GM12873 (cell line): ENCODE data around the gene PMVK.

Experiments
- TF ChIP-seq, protein P1 (sequence below): IDR thresholded peaks from 2 replicates; pipeline ENCODE4 v1.5.1; 2012; ENCODE audit warnings: low read depth, mild to moderate bottlenecking, moderate library complexity, low read length, control low read depth; ENCODE audit not compliant: insufficient read depth; ENCODE audit errors: missing control alignments

PMVK gene

DNA sequence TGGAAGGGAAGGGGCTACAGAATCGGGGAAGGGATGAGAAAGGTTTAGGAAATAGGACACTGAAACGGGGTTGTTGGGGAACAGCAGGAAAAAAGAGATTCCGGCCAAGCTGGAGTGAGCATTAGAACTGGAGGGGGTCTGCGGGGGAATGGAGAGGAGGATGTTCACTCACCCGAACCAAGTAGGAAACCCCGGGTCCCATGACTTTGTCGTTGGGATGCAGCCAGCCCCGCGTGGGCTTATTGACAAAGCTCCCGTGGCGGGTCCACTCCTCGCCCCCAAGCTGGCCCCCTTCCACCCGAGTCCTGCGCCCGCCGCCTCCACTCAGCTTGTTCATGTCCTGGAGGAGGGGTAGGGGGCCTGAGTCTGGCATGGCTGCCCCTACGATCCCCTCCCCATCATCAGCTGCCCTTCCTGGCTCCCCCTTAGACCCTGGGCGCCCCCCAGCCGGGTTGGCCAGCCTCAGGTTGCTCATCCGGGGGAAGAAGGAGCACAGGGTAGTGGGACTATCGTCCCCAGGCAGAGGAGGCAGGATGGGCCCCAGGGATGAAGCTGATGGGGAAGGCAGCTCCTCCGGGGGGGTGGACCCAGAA is 33.4 kb upstream of the PMVK start:
- TF ChIP-seq, protein P1, sequence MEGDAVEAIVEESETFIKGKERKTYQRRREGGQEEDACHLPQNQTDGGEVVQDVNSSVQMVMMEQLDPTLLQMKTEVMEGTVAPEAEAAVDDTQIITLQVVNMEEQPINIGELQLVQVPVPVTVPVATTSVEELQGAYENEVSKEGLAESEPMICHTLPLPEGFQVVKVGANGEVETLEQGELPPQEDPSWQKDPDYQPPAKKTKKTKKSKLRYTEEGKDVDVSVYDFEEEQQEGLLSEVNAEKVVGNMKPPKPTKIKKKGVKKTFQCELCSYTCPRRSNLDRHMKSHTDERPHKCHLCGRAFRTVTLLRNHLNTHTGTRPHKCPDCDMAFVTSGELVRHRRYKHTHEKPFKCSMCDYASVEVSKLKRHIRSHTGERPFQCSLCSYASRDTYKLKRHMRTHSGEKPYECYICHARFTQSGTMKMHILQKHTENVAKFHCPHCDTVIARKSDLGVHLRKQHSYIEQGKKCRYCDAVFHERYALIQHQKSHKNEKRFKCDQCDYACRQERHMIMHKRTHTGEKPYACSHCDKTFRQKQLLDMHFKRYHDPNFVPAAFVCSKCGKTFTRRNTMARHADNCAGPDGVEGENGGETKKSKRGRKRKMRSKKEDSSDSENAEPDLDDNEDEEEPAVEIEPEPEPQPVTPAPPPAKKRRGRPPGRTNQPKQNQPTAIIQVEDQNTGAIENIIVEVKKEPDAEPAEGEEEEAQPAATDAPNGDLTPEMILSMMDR, result no peak

DNA sequence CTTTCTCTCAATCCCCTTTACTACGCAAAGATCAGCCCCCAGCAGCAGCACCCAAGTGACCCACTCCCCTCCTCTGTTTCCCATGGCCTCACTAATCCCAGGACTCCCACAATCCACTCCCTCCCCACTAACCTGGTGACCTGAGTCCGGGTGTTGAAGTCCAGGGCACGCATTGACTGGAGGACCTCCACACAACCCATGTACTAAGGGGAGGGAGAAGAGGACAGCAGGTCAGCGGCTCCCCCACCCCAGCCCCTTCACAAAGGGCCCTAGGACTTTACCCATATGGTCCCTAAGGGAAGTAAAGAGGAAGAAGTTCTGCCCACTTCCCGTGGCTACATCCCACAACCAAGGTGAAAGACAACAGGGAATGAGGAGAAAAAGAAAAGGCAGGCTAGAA is 32.7 kb upstream of the PMVK start:
- TF ChIP-seq, protein P1, result no peak

DNA sequence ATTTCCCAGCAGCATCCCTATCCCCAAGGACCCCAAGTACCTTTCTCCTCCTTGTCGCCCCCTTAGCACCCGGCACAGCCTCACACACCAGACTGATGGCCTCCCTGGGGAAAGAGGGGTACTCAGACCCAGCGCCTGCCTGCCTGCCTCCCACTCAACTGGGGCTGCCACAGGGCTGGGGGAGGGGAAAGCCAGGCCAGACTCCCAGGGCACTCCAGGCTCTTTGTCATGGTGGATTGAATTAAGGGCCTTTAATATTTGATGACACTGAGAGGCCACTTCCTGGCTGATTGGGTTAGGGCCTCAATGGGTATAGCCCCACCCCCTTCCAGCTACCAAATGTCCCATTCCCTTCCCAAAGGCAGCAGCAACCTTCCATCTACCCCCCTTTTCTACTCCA is 32.2 kb upstream of the PMVK start:
- TF ChIP-seq, protein P1, result no peak

DNA sequence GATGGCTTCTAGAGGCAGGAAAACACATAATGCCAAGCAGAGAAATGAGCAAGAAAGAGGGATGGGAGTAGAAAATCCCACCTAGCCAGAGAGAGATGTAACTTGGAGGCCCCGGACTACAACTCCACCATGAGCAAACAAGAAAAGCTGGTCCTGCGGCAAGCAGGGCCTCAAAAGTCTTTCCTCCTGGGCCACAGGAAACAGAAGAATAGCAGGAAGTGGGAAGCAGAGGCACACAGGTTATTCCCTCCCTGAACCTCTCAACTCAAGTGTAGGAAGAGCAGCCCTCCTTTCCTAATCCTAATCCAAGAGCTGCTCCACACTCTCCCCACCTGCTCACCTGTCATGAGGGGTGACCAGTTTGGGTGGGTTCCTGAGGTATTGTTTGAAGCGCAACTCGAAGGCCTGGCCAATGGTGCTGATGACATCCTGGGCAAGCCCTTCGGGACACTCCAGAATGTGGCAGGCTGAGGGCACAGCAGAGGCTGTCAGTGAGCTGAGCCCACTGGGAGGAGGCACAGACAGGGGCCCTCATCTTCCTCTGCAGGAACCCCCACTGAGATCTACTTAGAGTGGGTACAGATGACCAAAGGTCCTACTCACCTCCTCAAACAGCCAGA is 30.9 kb upstream of the PMVK start:
- TF ChIP-seq, protein P1, result no peak

DNA sequence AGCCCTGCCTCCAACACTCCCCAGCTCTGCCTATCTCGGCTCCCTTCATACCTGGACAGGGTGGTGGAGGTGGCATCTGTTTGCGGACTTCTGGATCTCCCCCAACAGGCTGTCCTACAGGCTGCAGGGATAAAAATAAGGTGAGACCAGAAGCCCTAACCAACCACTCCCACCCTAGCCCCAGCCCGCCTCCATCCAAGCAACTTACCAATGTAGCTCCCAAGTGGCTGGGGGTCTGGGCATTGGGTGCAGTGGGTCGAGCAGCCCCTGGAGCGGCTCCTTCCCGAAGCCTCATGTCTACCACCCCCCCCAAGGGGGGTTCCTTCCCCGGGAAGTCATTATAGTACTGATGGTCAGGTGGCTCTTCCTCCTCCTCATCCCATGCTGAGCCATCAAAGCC is 29.6 kb upstream of the PMVK start:
- TF ChIP-seq, protein P1, result no peak

DNA sequence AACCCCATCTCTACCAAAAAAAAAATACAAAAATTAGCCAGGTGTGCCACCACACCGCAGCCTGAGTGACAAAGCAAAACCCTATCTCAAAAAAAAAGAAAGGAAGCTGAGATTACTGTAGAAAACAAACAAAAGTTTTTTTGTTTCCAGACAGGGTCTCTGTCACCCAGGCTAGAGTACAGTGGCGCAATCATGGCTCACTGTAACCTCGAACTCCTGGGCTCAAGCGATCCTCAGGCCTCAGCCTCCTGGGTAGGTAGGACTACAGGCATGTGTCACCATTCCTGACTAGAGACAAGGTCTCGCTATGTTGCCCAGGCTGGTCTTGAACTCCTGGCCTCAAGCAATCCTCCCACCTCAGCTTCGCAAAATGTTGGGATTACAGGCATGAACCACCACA is 27.8 kb upstream of the PMVK start:
- TF ChIP-seq, protein P1, result no peak

DNA sequence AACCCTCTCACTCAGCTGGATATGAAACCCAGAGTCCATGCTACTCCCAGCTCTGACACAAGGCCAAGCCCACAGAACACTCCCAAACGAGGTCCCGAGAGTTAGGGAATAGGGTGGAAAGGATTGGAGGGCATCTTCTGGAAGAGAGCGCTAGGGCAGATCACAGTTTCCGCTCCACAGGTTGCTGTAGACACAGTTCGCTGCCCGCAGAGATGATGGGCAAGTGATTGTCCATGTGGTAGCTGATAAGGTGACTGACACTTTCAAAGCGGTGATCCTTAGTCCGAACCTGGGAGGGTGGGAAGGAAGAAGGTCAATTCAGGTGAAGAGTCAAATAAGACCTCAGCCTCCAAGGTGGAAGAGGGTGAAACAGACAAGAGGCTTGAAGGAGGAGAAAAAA is 27.1 kb upstream of the PMVK start:
- TF ChIP-seq, protein P1, result no peak
